Measurements from ENCODE around the gene EP400. TPM values are rescaled to one million over a fixed set of nuclear protein-coding genes. Genes with fewer than 3 reads are reported as not detected.

EP400 gene
- total RNA-seq, 1 donor, result 14.5 TPM

GRCh38 chr12:132062481-132062880 is 112.7 kb downstream of the EP400 start:
- Histone ChIP-seq H3K4me3 (ENCODE audit: insufficient read depth, low read length) (no peak overlapping the region), H3K36me3 (ENCODE audit: insufficient read depth, low read length) (peaks cover 65% of the 10 kb centered on the region), H3K4me1 (ENCODE audit: insufficient read depth, low read length) (no peaks in the 10 kb centered on the region), H3K27me3 (ENCODE audit: insufficient read depth, low read length) (no peaks in the 10 kb centered on the region), H2AFZ (ENCODE audit: low read length) (no peak overlapping the region), H3K79me2 (ENCODE audit: insufficient read depth, low read length) (no peaks in the 10 kb centered on the region), H3K27ac (ENCODE audit: low read depth, low read length) (no peak overlapping the region), H3K9me3 (ENCODE audit: low read depth, low read length) (no peaks in the 10 kb centered on the region), H4K20me1 (ENCODE audit: insufficient read depth, low read length) (no peaks in the 10 kb centered on the region), H3K4me2 (ENCODE audit: insufficient read depth, low read length) (no peak overlapping the region)
- no peak for TF ChIP-seq CTCF (IDR thresholded peaks at IDR 0.05; ENCODE audit: extremely low read depth, low read depth, low read length)
- peak; percentile 1 for DNase-seq (ENCODE audit: insufficient read length, low spot score, missing footprints)

GRCh38 chr12:132063491-132063890 is 113.7 kb downstream of the EP400 start:
- H3K36me3 ChIP-seq (ENCODE audit: insufficient read depth, low read length), result peaks cover 68% of the 10 kb centered on the region
- no peaks in the 10 kb centered on the region for H3K79me2 ChIP-seq (ENCODE audit: insufficient read depth, low read length)
- no peaks in the 10 kb centered on the region for H3K27me3 ChIP-seq (ENCODE audit: insufficient read depth, low read length)
- no peak overlapping the region for H2AFZ ChIP-seq (ENCODE audit: low read length)
- H3K4me1 ChIP-seq (ENCODE audit: insufficient read depth, low read length), result no peaks in the 10 kb centered on the region
- H3K4me2 ChIP-seq (ENCODE audit: insufficient read depth, low read length), result no peak overlapping the region
- no peaks in the 10 kb centered on the region for H3K9me3 ChIP-seq (ENCODE audit: low read depth, low read length)
- no peak for TF ChIP-seq CTCF (IDR thresholded peaks at IDR 0.05; ENCODE audit: extremely low read depth, low read depth, low read length)
- peak; percentile 34 for DNase-seq (ENCODE audit: insufficient read length, low spot score, missing footprints)
- no peaks in the 10 kb centered on the region for H4K20me1 ChIP-seq (ENCODE audit: insufficient read depth, low read length)
- H3K27ac ChIP-seq (ENCODE audit: low read depth, low read length), result no peak overlapping the region
- H3K4me3 ChIP-seq (ENCODE audit: insufficient read depth, low read length), result no peak overlapping the region

- no peak for DNase-seq (ENCODE audit: insufficient read length, low spot score, missing footprints)
- H3K9me3 ChIP-seq (ENCODE audit: low read depth, low read length), result no peaks in the 10 kb centered on the region
- no peak overlapping the region for H3K4me2 ChIP-seq (ENCODE audit: insufficient read depth, low read length)
- H3K27me3 ChIP-seq (ENCODE audit: insufficient read depth, low read length), result no peaks in the 10 kb centered on the region
- no peaks in the 10 kb centered on the region for H3K79me2 ChIP-seq (ENCODE audit: insufficient read depth, low read length)
- peaks cover 75% of the 10 kb centered on the region for H3K36me3 ChIP-seq (ENCODE audit: insufficient read depth, low read length)
- no peaks in the 10 kb centered on the region for H3K4me1 ChIP-seq (ENCODE audit: insufficient read depth, low read length)
- no peak overlapping the region for H3K27ac ChIP-seq (ENCODE audit: low read depth, low read length)
- no peak for TF ChIP-seq CTCF (IDR thresholded peaks at IDR 0.05; ENCODE audit: extremely low read depth, low read depth, low read length)
- H2AFZ ChIP-seq (ENCODE audit: low read length), result no peak overlapping the region
- H4K20me1 ChIP-seq (ENCODE audit: insufficient read depth, low read length), result no peaks in the 10 kb centered on the region
- no peak overlapping the region for H3K4me3 ChIP-seq (ENCODE audit: insufficient read depth, low read length)
Measured at GRCh38 chr12:132064631-132065030, 114.9 kb downstream of the EP400 start.

- no peak overlapping the region for H3K4me2 ChIP-seq (ENCODE audit: insufficient read depth, low read length)
- H3K4me3 ChIP-seq (ENCODE audit: insufficient read depth, low read length), result no peak overlapping the region
- DNase-seq (ENCODE audit: insufficient read length, low spot score, missing footprints), result no peak
- no peak for TF ChIP-seq CTCF (IDR thresholded peaks at IDR 0.05; ENCODE audit: extremely low read depth, low read depth, low read length)
- H4K20me1 ChIP-seq (ENCODE audit: insufficient read depth, low read length), result no peaks in the 10 kb centered on the region
- no peak overlapping the region for H3K27ac ChIP-seq (ENCODE audit: low read depth, low read length)
- no peaks in the 10 kb centered on the region for H3K4me1 ChIP-seq (ENCODE audit: insufficient read depth, low read length)
- no peaks in the 10 kb centered on the region for H3K9me3 ChIP-seq (ENCODE audit: low read depth, low read length)
- H3K79me2 ChIP-seq (ENCODE audit: insufficient read depth, low read length), result no peaks in the 10 kb centered on the region
- no peaks in the 10 kb centered on the region for H3K27me3 ChIP-seq (ENCODE audit: insufficient read depth, low read length)
- peaks cover 80% of the 10 kb centered on the region for H3K36me3 ChIP-seq (ENCODE audit: insufficient read depth, low read length)
- H2AFZ ChIP-seq (ENCODE audit: low read length), result no peak overlapping the region
Measured at GRCh38 chr12:132065203-132065602, 115.5 kb downstream of the EP400 start.
